HepG2 (cell line): ENCODE data around the gene CAMTA1. TPM values are rescaled to one million over a fixed set of nuclear protein-coding genes. Genes with fewer than 3 reads are reported as not detected.

Experiments used
- ATF7 ChIP-seq, 2 experiments: fragments of 450-650 bp in 1 of 2; sonication (generic) in 1 of 2; formaldehyde crosslinking in 1 of 2; IDR thresholded peaks; 2 replicates each; pipeline versions ENCODE4 v1.4.0 to v1.6.1; 2016 to 2020; ENCODE audit warnings: antibody characterized with exemption in 1 of 2, mild to moderate bottlenecking in 1 of 2, missing genetic modification reagents in 1 of 2
- DMAP1 ChIP-seq: IDR thresholded peaks from 2 replicates; pipeline ENCODE4 v1.6.1; 2016
- DNMT1 ChIP-seq: sonication (generic); formaldehyde crosslinking; IDR thresholded peaks from 2 replicates; pipeline ENCODE4 v1.5.1; 2020; ENCODE audit warnings: mild to moderate bottlenecking, missing genetic modification reagents
- FOSL2 ChIP-seq: sonication (generic); formaldehyde crosslinking; IDR thresholded peaks from 2 replicates; pipeline ENCODE4 v1.4.0; 2020; ENCODE audit warnings: missing genetic modification reagents
- FOXM1 ChIP-seq: sonication (generic); formaldehyde crosslinking; IDR thresholded peaks from 2 replicates; pipeline ENCODE4 v1.5.0; 2020; ENCODE audit warnings: missing genetic modification reagents
- FOXO4 ChIP-seq: sonication (generic); formaldehyde crosslinking; conservative IDR thresholded peaks from 2 replicates; pipeline ENCODE4 v1.8.1; 2023; ENCODE audit warnings: missing genetic modification reagents
- FOXP1 ChIP-seq, 2 experiments: fragments of 450-650 bp in 1 of 2; IDR thresholded peaks; 2 replicates each; pipeline ENCODE4 v1.6.1; 2017 to 2018; ENCODE audit warnings: antibody characterized with exemption in 1 of 2
- FUBP1 ChIP-seq: sonication (generic); formaldehyde crosslinking; IDR thresholded peaks from 2 replicates; pipeline ENCODE4 v1.5.1; 2020; ENCODE audit warnings: missing genetic modification reagents, mild to moderate bottlenecking, borderline replicate concordance
- HNRNPL ChIP-seq: fragments of 200-400 bp; formaldehyde crosslinking; IDR thresholded peaks from 2 replicates; pipeline ENCODE4 v1.6.1; 2017; ENCODE audit warnings: mild to moderate bottlenecking, low read depth, low read length
- KMT2A ChIP-seq: sonication (generic); formaldehyde crosslinking; IDR thresholded peaks from 2 replicates; pipeline ENCODE4 v1.4.0; 2020; ENCODE audit warnings: missing genetic modification reagents
- MED1 ChIP-seq: sonication (generic); formaldehyde crosslinking; IDR thresholded peaks from 2 replicates; pipeline ENCODE4 v1.4.0; 2020; ENCODE audit warnings: missing genetic modification reagents
- MLLT10 ChIP-seq: sonication (generic); formaldehyde crosslinking; IDR thresholded peaks from 2 replicates; pipeline ENCODE4 v1.4.0; 2020; ENCODE audit warnings: missing genetic modification reagents
- NFATC3 ChIP-seq: sonication (generic); formaldehyde crosslinking; IDR thresholded peaks from 2 replicates; pipeline ENCODE4 v1.5.1; 2020; ENCODE audit warnings: mild to moderate bottlenecking, missing genetic modification reagents
- NFIB ChIP-seq: sonication (generic); formaldehyde crosslinking; IDR thresholded peaks from 2 replicates; pipeline ENCODE4 v1.9.0; 2021; ENCODE audit warnings: missing genetic modification reagents, mild to moderate bottlenecking, borderline replicate concordance
- NFKB2 ChIP-seq: sonication (generic); formaldehyde crosslinking; IDR thresholded peaks from 2 replicates; pipeline ENCODE4 v1.4.0; 2020; ENCODE audit warnings: missing genetic modification reagents, borderline replicate concordance
- NR3C1 ChIP-seq: sonication (generic); formaldehyde crosslinking; IDR thresholded peaks from 2 replicates; pipeline ENCODE4 v1.4.0; 2020; ENCODE audit warnings: missing genetic modification reagents
- PAWR ChIP-seq: sonication (generic); formaldehyde crosslinking; IDR thresholded peaks from 2 replicates; pipeline ENCODE4 v1.4.0; 2020; ENCODE audit warnings: missing genetic modification reagents, mild to moderate bottlenecking, borderline replicate concordance
- RCOR2 ChIP-seq: IDR thresholded peaks from 2 replicates; pipeline ENCODE4 v1.6.1; 2016; ENCODE audit warnings: missing biosample characterization, missing genetic modification reagents
- STAT5B ChIP-seq: sonication (generic); formaldehyde crosslinking; IDR thresholded peaks from 2 replicates; pipeline ENCODE4 v1.4.0; 2020; ENCODE audit warnings: missing genetic modification reagents
- TBP ChIP-seq: sonication (generic); formaldehyde crosslinking; IDR thresholded peaks from 2 replicates; pipeline ENCODE4 v1.5.0; 2020; ENCODE audit warnings: missing genetic modification reagents
- ZBTB21 ChIP-seq: sonication (generic); formaldehyde crosslinking; IDR thresholded peaks from 2 replicates; pipeline ENCODE4 v1.4.0; 2020; ENCODE audit warnings: missing genetic modification reagents
- ZFP1 ChIP-seq: IDR thresholded peaks from 2 replicates; pipeline ENCODE4 v1.6.1; 2016
- ZIK1 ChIP-seq: sonication (generic); formaldehyde crosslinking; IDR thresholded peaks from 2 replicates; pipeline ENCODE4 v1.5.0; 2020; ENCODE audit warnings: mild to moderate bottlenecking, low read depth, missing genetic modification reagents, borderline replicate concordance
- ZMYM3 ChIP-seq: sonication (generic); formaldehyde crosslinking; IDR thresholded peaks from 2 replicates; pipeline ENCODE4 v1.5.1; 2020; ENCODE audit warnings: mild to moderate bottlenecking, missing genetic modification reagents
- ZNF282 ChIP-seq: fragments of 450-650 bp; IDR thresholded peaks from 2 replicates; pipeline ENCODE4 v1.6.1; 2018; ENCODE audit not compliant: partially characterized antibody
- ZNF296 ChIP-seq: sonication (generic); formaldehyde crosslinking; conservative IDR thresholded peaks from 2 replicates; pipeline ENCODE4 v1.5.0; 2020; ENCODE audit warnings: mild to moderate bottlenecking, missing genetic modification reagents
- ZNF33A ChIP-seq: sonication (generic); formaldehyde crosslinking; IDR thresholded peaks from 2 replicates; pipeline ENCODE4 v1.5.1; 2020; ENCODE audit warnings: missing genetic modification reagents, mild to moderate bottlenecking, moderate library complexity, borderline replicate concordance
- ZNF414 ChIP-seq: sonication (generic); formaldehyde crosslinking; IDR thresholded peaks from 2 replicates; pipeline ENCODE4 v1.5.0; 2020; ENCODE audit warnings: missing genetic modification reagents
- ZNF562 ChIP-seq: sonication (generic); formaldehyde crosslinking; IDR thresholded peaks from 2 replicates; pipeline ENCODE4 v1.8.0; 2022; ENCODE audit warnings: missing genetic modification reagents, borderline replicate concordance
- ZNF7 ChIP-seq: IDR thresholded peaks from 2 replicates; pipeline ENCODE4 v1.6.1; 2016; ENCODE audit warnings: missing biosample characterization, missing genetic modification reagents
- ZNF703 ChIP-seq: sonication (generic); formaldehyde crosslinking; IDR thresholded peaks from 2 replicates; pipeline ENCODE4 v1.5.1; 2020; ENCODE audit warnings: missing genetic modification reagents, mild to moderate bottlenecking, moderate library complexity, borderline replicate concordance
- ZSCAN22 ChIP-seq: sonication (generic); formaldehyde crosslinking; IDR thresholded peaks from 2 replicates; pipeline ENCODE4 v1.4.0; 2020; ENCODE audit warnings: mild to moderate bottlenecking, missing genetic modification reagents
- polyA plus RNA-seq, 8 experiments: library from polyadenylated mRNA; depleted of rRNA in 3 of 8; stranded (reverse) in 7 of 8; unstranded in 1 of 8; fragments of >200 nt; fragmentation: Illumina TruSeq in 4 of 8; extraction: Trizol in 4 of 8; gene quantifications; 2 replicates each; pipeline versions ENCODE4 v1.2.1 to v1.2.3, GENCODE V29; 2011 to 2016; ENCODE audit warnings: low read depth in 4 of 8, missing spikeins in 1 of 8, mixed read lengths in 1 of 8; ENCODE audit not compliant: insufficient read depth in 1 of 8
- total RNA-seq, 5 experiments: library from RNA; depleted of rRNA; stranded (reverse); fragments of >200 nt; fragmentation: Illumina TruSeq; extraction: Trizol; gene quantifications; 2 replicates each; pipeline ENCODE4 v1.2.3, GENCODE V29; 2016; ENCODE audit warnings: low read depth in 1 of 5

CAMTA1 gene
- total and polyA plus RNA-seq, 2 of the 13 experiments (the other 11 are each of a cell fraction or from before 2014, with no cell fraction given): 25.0 to 36.4 TPM

- TF ChIP-seq ZIK1 (CRISPR knock-in tag): no peak
- no peak for TF ChIP-seq FUBP1 (CRISPR knock-in tag)
- no peak for TF ChIP-seq ZNF703 (CRISPR knock-in tag)
- no peak for TF ChIP-seq HNRNPL
- no peak for TF ChIP-seq ZBTB21 (CRISPR knock-in tag)
- no peak for TF ChIP-seq PAWR (CRISPR knock-in tag)
- no peak for TF ChIP-seq ZNF296 (CRISPR knock-in tag)
- no peak for TF ChIP-seq NR3C1 (CRISPR knock-in tag)
- no peak for TF ChIP-seq NFKB2 (CRISPR knock-in tag)
- no peak for TF ChIP-seq ATF7 (IDR thresholded peaks at IDR 0.05)
- no peak for TF ChIP-seq ATF7 (CRISPR knock-in tag; IDR thresholded peaks at IDR 0.05)
- no peak for TF ChIP-seq STAT5B (CRISPR knock-in tag)
- TF ChIP-seq NFATC3 (CRISPR knock-in tag): no peak
- TF ChIP-seq ZMYM3 (CRISPR knock-in tag): no peak; the same call in 1 of the 2 replicates
- TF ChIP-seq NFIB (CRISPR knock-in tag): no peak
- 0 out of 2 replicates have a peak, but pooled peaks have one; percentile 50 for TF ChIP-seq RCOR2
- no peak for TF ChIP-seq DMAP1 (CRISPR knock-in tag)
- peak; percentile 77 for TF ChIP-seq MED1 (CRISPR knock-in tag)
- TF ChIP-seq DNMT1 (CRISPR knock-in tag): no peak
- no peak for TF ChIP-seq FOXO4 (CRISPR knock-in tag)
- TF ChIP-seq FOSL2 (CRISPR knock-in tag): peak; percentile 63
- TF ChIP-seq FOXM1 (CRISPR knock-in tag): no peak
- no peak for TF ChIP-seq ZFP1
- TF ChIP-seq ZNF414: 0 out of 2 replicates have a peak, but pooled peaks have one; percentile 62
- TF ChIP-seq KMT2A (CRISPR knock-in tag): no peak
- TF ChIP-seq ZSCAN22 (CRISPR knock-in tag): no peak
- TF ChIP-seq TBP (CRISPR knock-in tag): no peak
- TF ChIP-seq ZNF562 (CRISPR knock-in tag): no peak
- no peak for TF ChIP-seq ZNF7 (CRISPR knock-in tag)
- TF ChIP-seq MLLT10 (CRISPR knock-in tag): no peak
- no peak for TF ChIP-seq ZNF33A
- no peak for TF ChIP-seq FOXP1 (IDR thresholded peaks at IDR 0.05)
- peak; percentile 59; the same call in 1 of the 2 replicates for TF ChIP-seq FOXP1 (CRISPR knock-in tag; IDR thresholded peaks at IDR 0.05)
- no peak for TF ChIP-seq ZNF282
These were observed 903.4 kb downstream of the CAMTA1 start (continued) for GRCh38 chr1:7688659-7689058.
